Epithelial cell of esophagus (primary cell): ENCODE data around the gene TMBIM1.

Experiments
- DNase-seq: peaks from one replicate; pipeline ENCODE4 v3.0.0; 2010; ENCODE audit warnings: low read depth
- H3K4me3 ChIP-seq: 2 replicates; pipeline ENCODE4 v1.5.1; 2011; ENCODE audit warnings: mild to moderate bottlenecking, low read length, control low read depth
- TF ChIP-seq, protein P1 (sequence below): IDR thresholded peaks from 2 replicates; pipeline ENCODE4 v1.5.1; 2011; ENCODE audit warnings: low read depth, mild to moderate bottlenecking, low read length, control low read depth, inconsistent platforms; ENCODE audit not compliant: insufficient read depth; ENCODE audit errors: missing control alignments

Gene TMBIM1

GRCh38 chr2:218244665-218245064, 47.6 kb downstream of the TMBIM1 start:
- DNase-seq: no peak
- TF ChIP-seq, protein P1, sequence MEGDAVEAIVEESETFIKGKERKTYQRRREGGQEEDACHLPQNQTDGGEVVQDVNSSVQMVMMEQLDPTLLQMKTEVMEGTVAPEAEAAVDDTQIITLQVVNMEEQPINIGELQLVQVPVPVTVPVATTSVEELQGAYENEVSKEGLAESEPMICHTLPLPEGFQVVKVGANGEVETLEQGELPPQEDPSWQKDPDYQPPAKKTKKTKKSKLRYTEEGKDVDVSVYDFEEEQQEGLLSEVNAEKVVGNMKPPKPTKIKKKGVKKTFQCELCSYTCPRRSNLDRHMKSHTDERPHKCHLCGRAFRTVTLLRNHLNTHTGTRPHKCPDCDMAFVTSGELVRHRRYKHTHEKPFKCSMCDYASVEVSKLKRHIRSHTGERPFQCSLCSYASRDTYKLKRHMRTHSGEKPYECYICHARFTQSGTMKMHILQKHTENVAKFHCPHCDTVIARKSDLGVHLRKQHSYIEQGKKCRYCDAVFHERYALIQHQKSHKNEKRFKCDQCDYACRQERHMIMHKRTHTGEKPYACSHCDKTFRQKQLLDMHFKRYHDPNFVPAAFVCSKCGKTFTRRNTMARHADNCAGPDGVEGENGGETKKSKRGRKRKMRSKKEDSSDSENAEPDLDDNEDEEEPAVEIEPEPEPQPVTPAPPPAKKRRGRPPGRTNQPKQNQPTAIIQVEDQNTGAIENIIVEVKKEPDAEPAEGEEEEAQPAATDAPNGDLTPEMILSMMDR: no peak
- H3K4me3 ChIP-seq: no peak overlapping the region

DNA sequence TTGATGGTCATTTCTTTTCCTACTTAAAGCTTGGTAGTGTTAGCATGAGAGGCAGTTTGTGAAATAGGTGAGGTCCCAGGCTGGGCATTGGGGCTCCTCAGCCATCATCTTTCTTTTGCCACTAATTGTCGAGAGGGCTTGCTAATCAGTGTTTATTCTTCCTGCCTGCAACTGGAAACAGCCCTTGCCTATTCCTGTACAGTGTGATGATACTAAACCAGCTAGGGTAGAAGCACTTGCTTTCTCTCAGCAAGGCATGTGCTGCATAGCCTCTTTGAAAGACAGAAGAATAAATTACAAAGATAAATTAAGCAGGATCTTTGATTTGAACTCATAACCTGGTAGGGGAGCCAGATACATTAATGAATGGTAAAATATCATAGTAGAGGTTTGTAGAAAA, 48.1 kb downstream of the TMBIM1 start:
- no peak overlapping the region for H3K4me3 ChIP-seq
- no peak for DNase-seq
- TF ChIP-seq, protein P1: no peak

DNA sequence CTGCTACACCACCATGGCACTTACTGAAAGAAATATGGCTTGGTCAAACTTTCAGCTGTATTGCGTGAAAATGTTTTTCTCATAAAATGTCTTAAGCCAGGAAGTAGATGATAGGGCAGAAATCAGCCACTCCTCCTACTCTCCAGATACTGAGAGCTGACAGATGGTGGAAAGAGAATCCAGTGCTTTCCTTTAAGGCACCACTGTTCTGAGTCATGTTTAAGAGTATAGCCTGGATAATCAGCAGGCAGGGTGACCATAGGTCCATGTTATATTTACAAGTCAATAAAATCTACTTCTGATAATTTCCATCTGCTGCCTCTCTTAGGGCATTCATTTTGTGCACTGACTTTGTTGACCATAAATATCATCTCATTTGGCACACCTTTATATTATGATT, 53.4 kb downstream of the TMBIM1 start:
- no peak for DNase-seq
- TF ChIP-seq, protein P1: no peak
- H3K4me3 ChIP-seq: no peak overlapping the region

GRCh38 chr2:218236829-218237228, 55.5 kb downstream of the TMBIM1 start:
- no peak for DNase-seq
- no peak overlapping the region for H3K4me3 ChIP-seq
- TF ChIP-seq, protein P1: no peak

DNA sequence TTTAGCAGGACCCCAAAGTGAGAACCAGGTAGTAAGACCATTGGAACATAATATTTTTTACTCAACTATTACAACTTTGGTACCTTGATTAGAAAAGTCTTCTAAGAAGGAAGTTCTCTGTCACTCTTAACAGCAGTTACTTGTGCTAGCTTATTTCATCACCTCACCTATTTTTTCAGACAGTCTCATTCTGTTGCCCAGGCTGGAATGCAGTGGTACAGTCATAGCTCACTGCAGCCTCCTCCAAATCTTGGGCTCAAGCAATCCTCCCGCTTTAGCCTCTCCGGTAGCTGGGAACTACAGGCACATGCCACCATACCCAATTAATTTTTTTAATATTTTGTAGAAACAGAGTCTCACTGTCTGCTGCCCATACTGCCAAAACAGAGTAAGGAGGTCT, 57.3 kb downstream of the TMBIM1 start:
- H3K4me3 ChIP-seq: no peak overlapping the region
- no peak for DNase-seq
- TF ChIP-seq, protein P1: no peak

GRCh38 chr2:218234521-218234920, 57.8 kb downstream of the TMBIM1 start:
- TF ChIP-seq, protein P1: no peak
- DNase-seq: no peak
- H3K4me3 ChIP-seq: no peak overlapping the region

DNA sequence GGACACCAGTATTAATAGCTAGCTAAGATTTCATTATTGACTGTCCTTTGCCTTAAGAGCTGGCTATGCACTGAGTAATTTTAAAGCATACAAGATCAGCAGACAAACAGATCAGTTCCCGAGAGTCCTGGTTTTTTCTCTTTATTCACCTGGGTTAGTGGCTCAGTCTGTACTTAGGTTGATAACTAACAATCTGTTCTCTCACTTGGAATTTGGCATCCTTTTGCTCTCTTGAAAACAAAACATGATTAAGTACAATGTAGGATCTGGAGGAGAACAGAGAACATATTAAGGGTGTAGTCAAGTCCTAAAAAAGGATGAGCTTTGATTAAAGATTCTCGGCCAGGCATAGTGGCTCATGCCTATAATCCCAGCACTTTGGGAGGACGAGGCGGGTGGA, 58.8 kb downstream of the TMBIM1 start:
- TF ChIP-seq, protein P1: no peak
- no peak overlapping the region for H3K4me3 ChIP-seq
- DNase-seq: no peak
